Activated CD8-positive, alpha-beta T cell treated with anti-CD3 and anti-CD28 coated beads, Interleukin-2, amount 10 ng/mL, durations not matched to agents 7 days and 5 days (primary cell): ENCODE measurements around the gene SUCLA2. TPM values are rescaled to one million over a fixed set of nuclear protein-coding genes. Genes with fewer than 3 reads are reported as not detected.

Source experiments
- ATAC-seq: fragments of 150-1000 bp; cut with Tn5 transposase; one replicate; pipeline ENCODE4 v1.10.0; 2021; ENCODE audit warnings: moderate library complexity
- CTCF ChIA-PET: fragments of 350-600 bp; sonication (Branson Sonifier 250); formaldehyde crosslinking; loops from one replicate; lab custom pipeline; 2021; ENCODE audit warnings: antibody characterized with exemption; lab: Charles Lee
- POLR2A ChIA-PET: fragments of 350-600 bp; sonication (Branson Sonifier 250); formaldehyde crosslinking; loops from one replicate; lab custom pipeline; 2021; ENCODE audit warnings: antibody characterized with exemption; lab: Charles Lee
- DNase-seq: peaks from one replicate; pipeline ENCODE4 v3.0.0-alpha.2; 2020
- H3K27ac Mint-ChIP-seq: one replicate; pipeline ENCODE4 v1.8.0; 2021; ENCODE audit warnings: mild to moderate bottlenecking, mixed read lengths
- H3K27me3 Mint-ChIP-seq: one replicate; pipeline ENCODE4 v1.8.0; 2021; ENCODE audit warnings: low read depth, mixed read lengths
- H3K36me3 Mint-ChIP-seq: one replicate; pipeline ENCODE4 v1.8.0; 2021; ENCODE audit warnings: low read depth, mixed read lengths
- H3K4me1 Mint-ChIP-seq: one replicate; pipeline ENCODE4 v1.8.0; 2021; ENCODE audit warnings: low read depth, mixed read lengths
- H3K4me3 Mint-ChIP-seq: one replicate; pipeline ENCODE4 v1.8.0; 2021; ENCODE audit warnings: mild to moderate bottlenecking, mixed read lengths
- H3K9me3 Mint-ChIP-seq: one replicate; pipeline ENCODE4 v1.8.0; 2022; ENCODE audit warnings: mixed read lengths; ENCODE audit not compliant: insufficient read depth
- total RNA-seq, 2 experiments: library from RNA; stranded (reverse); gene quantifications; one replicate each; pipeline ENCODE4 v1.2.3, GENCODE V29; 2021

The SUCLA2 gene
- total RNA-seq, 2 experiments from 2014 or later: 42.1 to 44.2 TPM

DNA sequence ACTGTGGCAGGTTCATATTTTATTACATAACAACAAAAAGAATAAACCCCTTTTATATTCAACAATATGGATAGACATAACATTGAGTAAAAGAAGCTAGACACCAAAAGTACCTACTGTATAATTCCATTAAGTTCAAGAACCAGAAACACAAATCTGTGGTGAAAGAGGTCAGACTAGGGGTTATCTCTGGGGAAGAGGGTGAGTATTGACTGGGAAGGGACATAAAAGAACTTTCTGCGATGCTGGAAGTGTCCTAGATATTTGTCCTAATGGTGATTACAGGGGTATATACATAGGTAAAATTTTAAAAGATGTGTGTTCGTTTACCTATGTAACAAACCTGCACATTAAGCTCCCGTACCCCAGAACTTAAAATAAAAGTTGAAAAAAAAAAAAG, 103.0 kb downstream of the SUCLA2 start:
- Mint-ChIP-seq H3K9me3 (no peaks in the 10 kb centered on the region), H3K4me1 (peaks cover 7% of the 10 kb centered on the region), H3K27ac (no peak overlapping the region), H3K27me3 (no peaks in the 10 kb centered on the region), H3K4me3 (no peak overlapping the region), H3K36me3 (peaks cover 2% of the 10 kb centered on the region)
- no peak for ATAC-seq
- DNase-seq: no peak
- CTCF ChIA-PET: interaction anchor here (0.6 kb wide), 1 partner anchor 10 kb away, joined by 3 read pairs; no protein-coding TSS in a partner anchor
- POLR2A ChIA-PET: no interaction called here

DNA sequence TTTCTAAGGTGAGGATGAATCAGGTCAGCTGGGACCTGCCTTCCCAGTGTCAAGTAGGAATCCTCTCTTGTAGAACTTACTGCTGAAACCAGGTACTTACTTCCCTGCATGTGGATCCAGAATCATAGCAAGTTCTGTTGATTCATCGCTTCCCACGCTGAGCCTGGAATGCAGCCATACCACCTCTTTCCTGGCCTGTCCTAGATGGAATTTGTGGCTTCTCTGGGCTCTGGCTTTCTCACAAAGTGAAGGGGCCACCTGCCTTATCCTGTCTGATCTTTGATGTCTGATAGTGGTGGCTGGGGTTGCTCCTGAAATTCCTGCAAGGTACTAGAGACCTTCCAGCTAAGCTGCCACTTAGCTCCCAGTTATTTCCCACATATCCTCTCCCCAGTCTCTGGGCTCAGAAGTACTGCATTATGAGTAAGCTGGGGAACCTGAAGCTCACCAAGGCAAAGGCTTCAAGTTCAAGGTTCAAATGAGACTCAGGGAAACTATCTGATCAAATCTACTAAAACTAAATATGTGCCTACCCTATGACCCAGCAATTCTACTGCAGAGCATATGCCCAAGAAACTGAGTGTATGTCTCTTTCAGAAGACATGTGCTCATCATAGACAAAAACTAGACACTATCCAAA, 103.5 kb downstream of the SUCLA2 start:
- Mint-ChIP-seq H3K27ac (no peak overlapping the region), H3K27me3 (no peaks in the 10 kb centered on the region), H3K4me1 (peaks cover 11% of the 10 kb centered on the region), H3K4me3 (no peak overlapping the region), H3K9me3 (no peaks in the 10 kb centered on the region), H3K36me3 (peaks cover 2% of the 10 kb centered on the region)
- DNase-seq (no peak), ATAC-seq (no peak)
- ChIA-PET CTCF (no interaction called here), POLR2A (no interaction called here)

DNA sequence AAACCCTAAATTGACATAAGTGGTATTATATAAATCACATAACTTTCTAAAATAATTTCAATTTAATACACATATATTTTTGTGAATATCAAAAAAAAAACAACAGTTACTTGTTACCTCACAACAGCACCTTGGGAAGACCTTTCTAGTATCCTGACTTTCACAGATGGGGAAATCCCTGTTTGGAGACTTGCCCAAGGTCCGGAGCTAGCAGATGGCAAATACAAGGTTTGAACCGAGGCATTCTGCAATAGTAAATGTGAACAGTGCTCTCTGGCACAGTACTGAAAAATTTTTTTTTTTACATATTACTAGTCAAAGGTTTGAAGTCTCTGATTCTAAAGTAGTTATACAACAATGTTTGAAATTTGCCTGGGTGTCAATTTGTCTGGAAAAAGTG, 104.5 kb downstream of the SUCLA2 start:
- no peak overlapping the region for H3K27ac Mint-ChIP-seq
- POLR2A ChIA-PET: no interaction called here
- no peak overlapping the region for H3K4me3 Mint-ChIP-seq
- ATAC-seq (no peak), DNase-seq (no peak)
- CTCF ChIA-PET: no interaction called here
- H3K27me3 Mint-ChIP-seq: no peaks in the 10 kb centered on the region
- peaks cover 11% of the 10 kb centered on the region for H3K4me1 Mint-ChIP-seq
- H3K9me3 Mint-ChIP-seq: no peaks in the 10 kb centered on the region
- H3K36me3 Mint-ChIP-seq: no peaks in the 10 kb centered on the region

DNA sequence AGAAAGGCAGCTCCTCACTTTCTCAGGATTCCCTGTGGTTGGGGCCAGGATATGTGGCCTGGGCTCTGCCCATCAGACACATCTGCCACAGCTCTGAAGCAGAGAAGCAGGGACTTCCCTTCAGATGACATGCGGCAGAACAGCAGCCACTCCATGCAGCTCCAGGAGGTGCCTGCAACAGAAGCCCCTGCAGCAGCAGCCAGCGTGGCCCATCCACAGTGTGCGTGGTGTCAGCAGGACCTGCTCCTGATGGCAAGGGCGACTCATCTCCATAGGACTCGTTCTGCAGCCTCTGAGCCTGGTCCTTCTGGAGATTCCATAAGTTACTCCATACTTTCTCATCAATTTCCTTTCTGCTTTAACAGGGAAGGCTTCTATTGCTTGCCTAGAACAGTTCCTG, 105.0 kb downstream of the SUCLA2 start:
- no peak overlapping the region for H3K27ac Mint-ChIP-seq
- DNase-seq: no peak
- no peak overlapping the region for H3K4me3 Mint-ChIP-seq
- H3K9me3 Mint-ChIP-seq: no peaks in the 10 kb centered on the region
- ChIA-PET CTCF (no interaction called here), POLR2A (no interaction called here)
- H3K36me3 Mint-ChIP-seq: no peaks in the 10 kb centered on the region
- peaks cover 11% of the 10 kb centered on the region for H3K4me1 Mint-ChIP-seq
- ATAC-seq: no peak
- no peaks in the 10 kb centered on the region for H3K27me3 Mint-ChIP-seq

DNA sequence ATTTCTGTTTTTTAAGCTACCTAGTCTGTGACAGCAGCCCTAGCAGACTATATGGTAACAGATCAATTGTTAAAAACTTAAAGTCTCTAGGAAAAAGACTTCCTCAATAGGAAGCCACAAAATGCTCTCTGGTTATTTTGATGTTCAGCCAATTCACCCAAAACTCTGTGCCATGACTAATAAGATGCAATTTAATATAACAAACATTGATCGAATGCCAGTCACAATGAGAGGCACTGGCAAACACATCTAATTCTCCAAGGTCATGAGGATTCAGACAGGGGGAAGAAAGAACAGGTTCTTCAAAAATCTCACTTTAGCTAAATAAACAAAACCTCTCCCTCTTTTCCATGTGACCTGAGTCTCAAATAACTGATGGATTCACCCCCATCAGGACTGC, 107.5 kb downstream of the SUCLA2 start:
- ChIA-PET POLR2A (no interaction called here), CTCF (no interaction called here)
- peaks cover 21% of the 10 kb centered on the region for H3K4me1 Mint-ChIP-seq
- no peak overlapping the region for H3K4me3 Mint-ChIP-seq
- H3K27me3 Mint-ChIP-seq: no peaks in the 10 kb centered on the region
- peaks cover under 1% of the 10 kb centered on the region for H3K36me3 Mint-ChIP-seq
- no peak for ATAC-seq
- DNase-seq: no peak
- no peak overlapping the region for H3K27ac Mint-ChIP-seq
- H3K9me3 Mint-ChIP-seq: no peaks in the 10 kb centered on the region

Other genes with a start within 250 kb of the SUCLA2 start
- gene NUDT15, start 36.5 kb upstream of the SUCLA2 start, total RNA-seq: 10 to 100 TPM; 15.4 to 15.7 TPM
- 10 to 100 TPM; 65.3 to 65.5 TPM for gene MED4, start 93.8 kb upstream of the SUCLA2 start, total RNA-seq
- gene ITM2B, start 231.9 kb upstream of the SUCLA2 start, total RNA-seq: 100 to 1,000 TPM; 243 to 244 TPM